Measurements from ENCODE around the gene ATOX1. TPM values are rescaled to one million over a fixed set of nuclear protein-coding genes. Genes with fewer than 3 reads are reported as not detected.
"Not testable (repeated sequence)": the region's sequence is repeated elsewhere in the genome, so short reads cannot be mapped to it uniquely, and the experiment has no call there.

Gene ATOX1
- total RNA-seq, 2 experiments from 2014 or later, result 83.1 to 89.9 TPM

GRCh38 chr5:151708126-151708525 is 50.3 kb downstream of the ATOX1 start:
- ChIA-PET POLR2A (no interaction called here), CTCF (interaction anchor here (1.7 kb wide), 1 partner anchor 11 kb away, joined by 4 read pairs; no protein-coding TSS in a partner anchor)
- Mint-ChIP-seq H3K9me3 (no peaks in the 10 kb centered on the region), H3K36me3 (no peaks in the 10 kb centered on the region), H3K27ac (no peak overlapping the region), H3K4me3 (no peak overlapping the region), H3K4me1 (ENCODE audit: low read depth) (peaks cover 2% of the 10 kb centered on the region), H3K27me3 (peaks cover 10% of the 10 kb centered on the region)
- DNase-seq, result no peak
- intact Hi-C loops (cut with micrococcal nuclease), result no loop called here

DNA sequence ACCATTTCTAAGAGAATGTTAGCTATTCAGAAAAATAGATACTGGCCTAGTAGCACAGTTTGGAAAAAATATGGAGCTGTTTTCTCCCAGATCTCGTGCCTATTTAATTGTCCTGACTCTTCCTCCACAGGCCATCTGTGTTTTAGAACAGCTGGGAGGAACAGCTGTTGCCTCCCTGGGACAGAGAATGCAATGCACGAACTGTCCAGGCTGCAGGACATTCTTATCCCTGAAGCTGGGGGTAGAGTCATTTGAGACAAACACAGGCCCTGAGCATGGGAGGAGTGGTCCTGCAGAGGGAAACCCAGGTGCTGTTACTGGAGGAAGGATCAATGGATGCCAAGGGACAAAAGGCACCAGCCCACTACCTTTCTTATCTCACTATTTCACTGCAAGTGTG is 50.9 kb downstream of the ATOX1 start:
- Mint-ChIP-seq H3K4me1 (ENCODE audit: low read depth) (peaks cover 2% of the 10 kb centered on the region), H3K36me3 (no peaks in the 10 kb centered on the region), H3K27ac (no peak overlapping the region), H3K27me3 (peaks cover 6% of the 10 kb centered on the region), H3K9me3 (no peaks in the 10 kb centered on the region), H3K4me3 (no peak overlapping the region)
- POLR2A ChIA-PET, result no interaction called here
- intact Hi-C loops (cut with micrococcal nuclease), result no loop called here
- DNase-seq, result no peak
- CTCF ChIA-PET, result interaction anchor here (0.8 kb wide), 1 partner anchor 23 kb away, joined by 3 read pairs; no protein-coding TSS in a partner anchor

GRCh38 chr5:151706906-151707305 is 51.5 kb downstream of the ATOX1 start:
- ChIA-PET CTCF (interaction anchor here (0.8 kb wide), 1 partner anchor 24 kb away, joined by 3 read pairs; no protein-coding TSS in a partner anchor), POLR2A (no interaction called here)
- no peak overlapping the region for H3K27ac Mint-ChIP-seq
- intact Hi-C loops (cut with micrococcal nuclease), result no loop called here
- no peaks in the 10 kb centered on the region for H3K36me3 Mint-ChIP-seq
- no peak for DNase-seq
- peaks cover 5% of the 10 kb centered on the region for H3K27me3 Mint-ChIP-seq
- no peaks in the 10 kb centered on the region for H3K9me3 Mint-ChIP-seq
- H3K4me3 Mint-ChIP-seq, result no peak overlapping the region
- H3K4me1 Mint-ChIP-seq (ENCODE audit: low read depth), result peaks cover 2% of the 10 kb centered on the region

GRCh38 chr5:151703780-151704179 is 54.7 kb downstream of the ATOX1 start:
- Mint-ChIP-seq H3K27ac (no peak overlapping the region), H3K4me3 (no peak overlapping the region), H3K36me3 (no peaks in the 10 kb centered on the region), H3K4me1 (ENCODE audit: low read depth) (no peaks in the 10 kb centered on the region), H3K27me3 (no peaks in the 10 kb centered on the region), H3K9me3 (no peaks in the 10 kb centered on the region)
- ChIA-PET CTCF (interaction anchor here (1.3 kb wide), 1 partner anchor 45 kb away, joined by 3 read pairs; no protein-coding TSS in a partner anchor), POLR2A (interaction anchor here (1.3 kb wide), 1 partner anchor 14 kb away, joined by 3 read pairs; no protein-coding TSS in a partner anchor)
- no peak for DNase-seq
- intact Hi-C loops (cut with micrococcal nuclease), result no loop called here

GRCh38 chr5:151703227-151703626 is 55.2 kb downstream of the ATOX1 start:
- intact Hi-C loops (cut with micrococcal nuclease), result no loop called here
- Mint-ChIP-seq H3K27me3 (no peaks in the 10 kb centered on the region), H3K4me3 (no peak overlapping the region), H3K36me3 (no peaks in the 10 kb centered on the region), H3K4me1 (ENCODE audit: low read depth) (no peaks in the 10 kb centered on the region), H3K9me3 (no peaks in the 10 kb centered on the region), H3K27ac (no peak overlapping the region)
- no peak for DNase-seq
- ChIA-PET CTCF (interaction anchor here (1.3 kb wide), 1 partner anchor 44 kb away, joined by 3 read pairs; no protein-coding TSS in a partner anchor), POLR2A (interaction anchor here (1.2 to 1.3 kb wide), 2 partner anchors 15 to 17 kb away, joined by 3 to 4 read pairs; no protein-coding TSS in a partner anchor)

GRCh38 chr5:151700820-151701219 is 57.6 kb downstream of the ATOX1 start:
- Mint-ChIP-seq H3K4me3 (no peak overlapping the region), H3K9me3 (no peaks in the 10 kb centered on the region), H3K36me3 (no peaks in the 10 kb centered on the region), H3K27ac (no peak overlapping the region), H3K4me1 (ENCODE audit: low read depth) (peaks cover 4% of the 10 kb centered on the region), H3K27me3 (peaks cover 4% of the 10 kb centered on the region)
- ChIA-PET CTCF (no interaction called here), POLR2A (no interaction called here)
- intact Hi-C loops (cut with micrococcal nuclease), result no loop called here
- DNase-seq, result no peak

- Mint-ChIP-seq H3K27me3 (peaks cover 6% of the 10 kb centered on the region), H3K36me3 (no peaks in the 10 kb centered on the region), H3K27ac (no peak overlapping the region), H3K9me3 (no peaks in the 10 kb centered on the region), H3K4me1 (ENCODE audit: low read depth) (peaks cover 4% of the 10 kb centered on the region), H3K4me3 (no peak overlapping the region)
- ChIA-PET CTCF (no interaction called here), POLR2A (no interaction called here)
- DNase-seq, result no peak
- intact Hi-C loops (cut with micrococcal nuclease), result no loop called here
Observed at GRCh38 chr5:151700296-151700695, 58.1 kb downstream of the ATOX1 start.

DNA sequence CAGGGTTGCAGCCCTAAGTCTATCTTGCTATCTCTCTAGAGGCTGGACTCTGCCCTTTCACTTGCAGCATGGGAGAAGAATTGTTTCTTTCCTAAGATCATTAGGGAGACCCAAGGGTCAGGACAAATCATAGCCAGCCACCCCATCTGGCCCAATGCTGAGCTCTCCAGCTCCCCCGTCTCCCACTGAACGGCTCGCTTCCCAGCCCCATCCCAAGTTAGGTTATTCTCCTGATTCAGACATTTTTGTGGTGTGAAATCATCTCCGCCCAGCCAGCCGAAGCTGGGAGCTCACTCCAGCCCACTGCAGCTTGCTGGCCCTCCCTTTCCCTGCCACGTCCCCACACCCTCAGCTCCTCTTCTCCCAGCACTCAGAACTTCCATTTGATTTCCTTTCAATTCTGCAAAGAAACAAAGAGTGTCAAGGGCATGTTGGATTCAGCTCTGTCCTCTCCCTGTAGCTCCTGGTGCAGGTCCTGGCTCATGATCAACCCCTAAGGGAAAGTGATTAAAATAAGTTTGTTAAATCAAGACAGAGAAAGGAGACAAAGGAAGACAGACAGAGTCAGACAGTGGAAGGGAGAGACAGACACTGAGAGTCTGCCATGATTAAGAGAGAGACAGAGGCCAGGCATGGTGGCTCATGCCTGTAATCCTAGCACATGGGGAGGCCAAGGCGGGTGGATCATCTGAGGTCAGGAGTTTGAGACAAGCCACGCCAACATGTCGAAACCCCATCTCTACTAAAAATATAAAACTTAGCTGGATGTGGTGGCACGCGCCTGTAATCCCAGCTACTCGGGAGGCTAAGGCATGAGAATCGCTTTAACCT is 59.1 kb downstream of the ATOX1 start:
- Mint-ChIP-seq H3K4me1 (ENCODE audit: low read depth) (peaks cover 4% of the 10 kb centered on the region), H3K27me3 (peaks cover 6% of the 10 kb centered on the region), H3K36me3 (no peaks in the 10 kb centered on the region), H3K9me3 (no peaks in the 10 kb centered on the region), H3K4me3 (no peak overlapping the region), H3K27ac (no peak overlapping the region)
- POLR2A ChIA-PET, result no interaction called here
- CTCF ChIA-PET, result no interaction called here
- no peak for DNase-seq
- intact Hi-C loops (cut with micrococcal nuclease), result no loop called here

- H3K9me3 Mint-ChIP-seq; DNase-seq; H3K27me3 Mint-ChIP-seq; intact Hi-C loops (cut with micrococcal nuclease); H3K27ac Mint-ChIP-seq; POLR2A ChIA-PET; H3K36me3 Mint-ChIP-seq; H3K4me3 Mint-ChIP-seq; CTCF ChIA-PET; H3K4me1 Mint-ChIP-seq (ENCODE audit: low read depth): not testable (repeated sequence)
Observed at GRCh38 chr5:151698081-151698480, 60.4 kb downstream of the ATOX1 start.

DNA sequence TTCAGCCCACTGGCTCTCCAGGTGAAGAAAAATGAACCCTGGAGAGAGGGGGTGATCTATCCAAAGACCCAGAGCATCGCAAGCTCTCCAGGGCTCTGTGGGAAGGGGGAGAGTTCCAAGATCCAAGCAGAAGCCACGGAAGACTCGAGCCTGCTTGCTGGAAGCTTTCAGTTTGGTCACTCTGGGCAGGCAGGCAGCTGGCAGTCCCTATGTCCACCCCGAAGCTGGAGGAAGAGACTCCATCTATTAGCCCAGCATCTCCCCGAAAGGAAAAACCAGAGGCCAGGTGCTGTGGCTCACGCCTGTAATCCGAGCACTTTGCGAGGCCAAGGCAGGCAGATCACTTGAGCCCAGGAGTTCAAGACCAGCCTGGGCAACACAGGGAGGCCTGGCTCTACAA is 61.0 kb downstream of the ATOX1 start:
- ChIA-PET CTCF (interaction anchor here (1.1 kb wide), 1 partner anchor 38 kb away, joined by 3 read pairs; no protein-coding TSS in a partner anchor), POLR2A (no interaction called here)
- Mint-ChIP-seq H3K27ac (no peak overlapping the region), H3K36me3 (no peaks in the 10 kb centered on the region), H3K27me3 (peaks cover 6% of the 10 kb centered on the region), H3K4me3 (no peak overlapping the region), H3K4me1 (ENCODE audit: low read depth) (peaks cover 4% of the 10 kb centered on the region), H3K9me3 (no peaks in the 10 kb centered on the region)
- intact Hi-C loops (cut with micrococcal nuclease), result no loop called here
- no peak for DNase-seq

- Mint-ChIP-seq H3K9me3 (no peaks in the 10 kb centered on the region), H3K27ac (no peak overlapping the region), H3K36me3 (no peaks in the 10 kb centered on the region), H3K4me3 (no peak overlapping the region), H3K4me1 (ENCODE audit: low read depth) (peaks cover 4% of the 10 kb centered on the region), H3K27me3 (peaks cover 6% of the 10 kb centered on the region)
- peak; percentile 10 for DNase-seq
- intact Hi-C loops (cut with micrococcal nuclease), result no loop called here
- ChIA-PET POLR2A (no interaction called here), CTCF (interaction anchor here (0.8 to 1.6 kb wide), 4 partner anchors 31 to 45 kb away, joined by 3 to 6 read pairs (median 3); no protein-coding TSS in a partner anchor)
Observed at GRCh38 chr5:151696470-151697061, 61.9 kb downstream of the ATOX1 start.

GRCh38 chr5:151695464-151695863 is 63.0 kb downstream of the ATOX1 start:
- H3K27ac Mint-ChIP-seq, result no peak overlapping the region
- no peaks in the 10 kb centered on the region for H3K36me3 Mint-ChIP-seq
- CTCF ChIA-PET, result interaction anchor here (0.8 to 1.6 kb wide), 3 partner anchors 30 to 44 kb away, joined by 3 to 6 read pairs (median 3); no protein-coding TSS in a partner anchor
- POLR2A ChIA-PET, result interaction anchor here (1.0 kb wide), 1 partner anchor 63 kb away, joined by 3 read pairs; the partner anchor contains the start of gene ATOX1
- H3K4me3 Mint-ChIP-seq, result no peak overlapping the region
- intact Hi-C loops (cut with micrococcal nuclease), result no loop called here
- no peaks in the 10 kb centered on the region for H3K9me3 Mint-ChIP-seq
- peaks cover 6% of the 10 kb centered on the region for H3K27me3 Mint-ChIP-seq
- peaks cover 4% of the 10 kb centered on the region for H3K4me1 Mint-ChIP-seq (ENCODE audit: low read depth)
- no peak for DNase-seq
